CD4-positive, alpha-beta memory T cell (primary cell): Measurements from ENCODE around the gene DSE. TPM values are rescaled to one million over a fixed set of nuclear protein-coding genes. Genes with fewer than 3 reads are reported as not detected.
"Not testable (repeated sequence)": the region's sequence is repeated elsewhere in the genome, so short reads cannot be mapped to it uniquely, and the experiment has no call there.

Experiments used
- CTCF ChIA-PET: fragments of 350-600 bp; sonication (Branson Sonifier 250); formaldehyde crosslinking; loops from one replicate; lab custom pipeline; 2021; ENCODE audit warnings: inconsistent platforms; ENCODE audit not compliant: partially characterized antibody; lab: Charles Lee
- POLR2A ChIA-PET: fragments of 350-600 bp; sonication (Branson Sonifier 250); formaldehyde crosslinking; loops from one replicate; lab custom pipeline; 2021; ENCODE audit not compliant: partially characterized antibody; lab: Charles Lee
- DNase-seq, 5 donors: peaks; one replicate each; pipeline versions ENCODE4 v3.0.0 to v3.0.0-alpha.2; 2020 to 2022; ENCODE audit warnings: mixed read lengths in 1 of 5
- H3K27ac ChIP-seq: one replicate; pipeline ENCODE4 v1.7.0; 2013; ENCODE audit warnings: low read depth, low read length
- H3K27me3 ChIP-seq: 2 replicates; pipeline ENCODE4 v1.7.0; 2013; ENCODE audit warnings: mild to moderate bottlenecking, low read length, moderate library complexity; ENCODE audit not compliant: insufficient read depth
- H3K36me3 ChIP-seq: 2 replicates; pipeline ENCODE4 v1.7.0; 2013; ENCODE audit warnings: mild to moderate bottlenecking, low read length, moderate library complexity; ENCODE audit not compliant: insufficient read depth
- H3K4me1 ChIP-seq: 2 replicates; pipeline ENCODE4 v1.7.0; 2013; ENCODE audit warnings: mild to moderate bottlenecking, low read length, moderate library complexity; ENCODE audit not compliant: insufficient read depth
- H3K4me3 ChIP-seq, 2 donors: one replicate each; pipeline ENCODE4 v1.7.0; 2013; ENCODE audit warnings: low read length in 2 of 2, mild to moderate bottlenecking in 1 of 2
- H3K9me3 ChIP-seq, 2 donors: one replicate each; pipeline ENCODE4 v1.7.0; 2013; ENCODE audit warnings: low read length in 2 of 2, control low read depth in 1 of 2; ENCODE audit not compliant: control insufficient read depth in 1 of 2
- H3K27ac Mint-ChIP-seq, 7 donors: one replicate each; pipeline ENCODE4 v1.8.0; 2020 to 2021; ENCODE audit warnings: mixed read lengths in 7 of 7, mild to moderate bottlenecking in 6 of 7, inconsistent platforms in 3 of 7, moderate library complexity in 3 of 7
- H3K27me3 Mint-ChIP-seq, 2 donors: one replicate each; pipeline ENCODE4 v1.8.0; 2020 to 2021; ENCODE audit warnings: mixed read lengths in 2 of 2
- H3K36me3 Mint-ChIP-seq, 2 donors: one replicate each; pipeline ENCODE4 v1.8.0; 2020 to 2021; ENCODE audit warnings: mixed read lengths in 2 of 2, inconsistent platforms in 1 of 2, mild to moderate bottlenecking in 1 of 2
- H3K4me1 Mint-ChIP-seq, 4 donors: one replicate each; pipeline ENCODE4 v1.8.0; 2020 to 2021; ENCODE audit warnings: mixed read lengths in 4 of 4, mild to moderate bottlenecking in 1 of 4
- H3K4me3 Mint-ChIP-seq, 8 donors: one replicate each; pipeline ENCODE4 v1.8.0; 2020 to 2021; ENCODE audit warnings: mixed read lengths in 8 of 8, mild to moderate bottlenecking in 7 of 8, moderate library complexity in 6 of 8, inconsistent platforms in 3 of 8
- H3K9me3 Mint-ChIP-seq, 8 donors: one replicate each; pipeline ENCODE4 v1.8.0; 2020 to 2021; ENCODE audit warnings: mixed read lengths in 8 of 8, mild to moderate bottlenecking in 5 of 8, inconsistent platforms in 3 of 8, moderate library complexity in 1 of 8
- intact Hi-C: fragments of 100-400 bp; cut with micrococcal nuclease; formaldehyde crosslinking; loops from one replicate; pipeline ENCODE4 v1.15.1; 2023
- polyA plus RNA-seq, 2 donors: library from polyadenylated mRNA; unstranded; fragments of 300-500 nt; fragmentation: Illumina TruSeq; gene quantifications; one replicate each; pipeline ENCODE4 v1.2.3, GENCODE V29; 2021
- total RNA-seq, 2 experiments: library from RNA; stranded (reverse); gene quantifications; one replicate each; pipeline ENCODE4 v1.2.3, GENCODE V29; 2021

DSE gene
- total RNA-seq (1 to 10 TPM; 6.0 to 9.0 TPM), polyA plus RNA-seq (1 to 10 TPM; 1.9 to 5.7 TPM)

- Mint-ChIP-seq H3K4me3 (peak within 1 kb of the TSS; percentile 88 to 95 (median 92)), H3K4me1 (peaks cover 16 to 31% (median 17%) of the 10 kb centered on the region in 4 donors), H3K27me3 (peaks cover 0 to 5% of the 10 kb centered on the region in 2 donors), H3K9me3 (no peaks in the 10 kb centered on the region), H3K27ac (peak within 1 kb of the TSS; percentile 81 to 94 (median 88)), H3K36me3 (peaks cover 0 to 2% of the 10 kb centered on the region in 2 donors)
- CTCF ChIA-PET = interaction anchor here (1.1 to 1.8 kb wide), 5 partner anchors 9 to 190 kb away, joined by 4 to 8 read pairs (median 4); no protein-coding TSS in a partner anchor
- Histone ChIP-seq H3K4me1 (peaks cover 18% of the 10 kb centered on the region), H3K27ac (peak within 1 kb of the TSS; percentile 44), H3K9me3 (no peaks in the 10 kb centered on the region), H3K36me3 (no peaks in the 10 kb centered on the region), H3K27me3 (no peaks in the 10 kb centered on the region), H3K4me3 (peak within 1 kb of the TSS; percentile 43 to 47)
- DNase-seq = peak in 4 of 5 donors; percentile 52 to 67 (median 58)
- POLR2A ChIA-PET = interaction anchor here (0.9 to 2.1 kb wide), 7 partner anchors 16 to 105 kb away, joined by 3 to 12 read pairs (median 3); partner anchors contain the start of gene TSPYL1
- intact Hi-C loops = loop anchor here (1.0 to 2.0 kb wide), 3 partner anchors 22 to 201 kb away; partner anchors contain the start of genes RWDD1 and TSPYL1
These were observed at the start of gene DSE for GRCh38 chr6:116370760-116371119. Gene DSE, plus strand, starts transcription at chr6:116370947. Its CDS starts 28,304 bp downstream, at chr6:116399251.

- H3K27me3 Mint-ChIP-seq, H3K36me3 ChIP-seq, H3K9me3 Mint-ChIP-seq, H3K4me3 ChIP-seq, POLR2A ChIA-PET, H3K4me1 ChIP-seq, H3K27ac ChIP-seq, CTCF ChIA-PET, DNase-seq, H3K9me3 ChIP-seq, intact Hi-C loops, H3K36me3 Mint-ChIP-seq, H3K4me3 Mint-ChIP-seq, H3K27me3 ChIP-seq, H3K4me1 Mint-ChIP-seq: not testable (repeated sequence)
- H3K27ac Mint-ChIP-seq = peak overlapping the region in 1 of 7 donors; percentile 4
These were observed 48.8 kb upstream of the DSE start for GRCh38 chr6:116321933-116322332.

- peak overlapping the region in 1 of 7 donors; percentile 19 for H3K27ac Mint-ChIP-seq
- intact Hi-C loops = no loop called here
These were observed 46.9 kb upstream of the DSE start for GRCh38 chr6:116323863-116324262.

DNA sequence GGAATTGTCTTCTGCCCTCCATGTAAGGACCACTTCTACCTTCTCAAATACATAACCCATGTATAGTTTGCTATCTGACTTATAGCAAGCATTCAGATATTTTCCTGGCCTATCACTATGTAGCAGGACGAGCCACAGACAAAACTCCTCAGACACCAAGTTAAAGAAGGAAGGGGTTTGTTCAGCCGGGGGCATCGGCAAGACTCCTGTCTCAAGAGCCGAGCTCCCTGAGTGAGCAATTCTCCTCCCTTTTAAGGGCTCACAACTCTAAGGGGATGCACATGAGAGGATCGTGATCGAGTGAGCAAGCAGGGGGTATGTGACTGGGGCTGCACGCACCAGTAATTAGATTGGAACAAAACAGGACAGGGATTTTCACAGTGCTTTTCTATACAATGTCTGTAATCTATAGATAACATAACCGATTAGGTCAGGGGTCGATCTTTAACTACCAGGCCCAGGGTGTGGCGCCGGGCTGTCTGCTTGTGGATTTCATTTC, 45.1 kb upstream of the DSE start:
- H3K4me3 ChIP-seq, H3K9me3 Mint-ChIP-seq, H3K36me3 Mint-ChIP-seq, H3K4me1 Mint-ChIP-seq, H3K27ac Mint-ChIP-seq, DNase-seq, H3K4me1 ChIP-seq, H3K9me3 ChIP-seq, CTCF ChIA-PET, H3K27me3 ChIP-seq, H3K27ac ChIP-seq, H3K36me3 ChIP-seq, intact Hi-C loops, H3K27me3 Mint-ChIP-seq, H3K4me3 Mint-ChIP-seq, POLR2A ChIA-PET: not testable (repeated sequence)

More at GRCh38 chr6:116323863-116324262, 46.9 kb upstream of the DSE start:
- H3K27me3 Mint-ChIP-seq = no peaks in the 10 kb centered on the region
- Histone ChIP-seq H3K27me3 (no peaks in the 10 kb centered on the region), H3K36me3 (no peaks in the 10 kb centered on the region), H3K4me3 (no peak overlapping the region), H3K9me3 (no peaks in the 10 kb centered on the region), H3K4me1 (no peaks in the 10 kb centered on the region), H3K27ac (no peak overlapping the region)
- H3K9me3 Mint-ChIP-seq = no peaks in the 10 kb centered on the region
- ChIA-PET CTCF (interaction anchor here (1.0 to 1.4 kb wide), 2 partner anchors 36 to 55 kb away, joined by 3 to 4 read pairs; no protein-coding TSS in a partner anchor), POLR2A (no interaction called here)
- H3K36me3 Mint-ChIP-seq = no peaks in the 10 kb centered on the region
- no peak for DNase-seq
- H3K4me3 Mint-ChIP-seq = no peak overlapping the region
- H3K4me1 Mint-ChIP-seq = no peaks in the 10 kb centered on the region

DNA sequence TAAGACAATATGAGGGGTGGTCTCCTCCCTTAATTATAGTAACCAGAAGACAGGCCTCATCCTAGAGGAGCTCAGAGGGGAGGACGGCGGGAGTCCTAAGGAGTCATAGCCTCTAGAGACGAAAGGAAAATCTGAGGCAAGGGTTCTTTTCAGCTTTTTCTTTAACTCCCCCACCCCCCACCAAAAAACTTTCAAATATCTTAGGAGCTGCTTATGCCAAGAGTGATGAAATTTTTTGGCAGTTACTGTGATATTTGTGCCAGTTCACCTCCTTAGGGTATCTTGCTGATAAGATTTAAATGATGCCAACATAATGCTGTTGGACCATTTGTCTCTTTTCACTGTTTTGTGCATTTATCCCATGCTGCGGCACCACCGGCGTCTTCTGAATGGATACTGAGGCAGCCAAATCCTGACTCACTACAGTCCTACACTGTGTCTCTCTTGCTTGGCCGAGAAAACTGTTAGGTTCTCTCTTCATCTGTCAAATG, 44.5 kb upstream of the DSE start:
- H3K27me3 Mint-ChIP-seq = no peaks in the 10 kb centered on the region
- intact Hi-C loops = no loop called here
- H3K4me1 Mint-ChIP-seq = no peaks in the 10 kb centered on the region
- Histone ChIP-seq H3K27ac (no peak overlapping the region), H3K27me3 (no peaks in the 10 kb centered on the region), H3K4me1 (no peaks in the 10 kb centered on the region), H3K4me3 (no peak overlapping the region), H3K36me3 (no peaks in the 10 kb centered on the region), H3K9me3 (no peaks in the 10 kb centered on the region)
- DNase-seq = no peak
- H3K4me3 Mint-ChIP-seq = no peak overlapping the region
- no peaks in the 10 kb centered on the region for H3K9me3 Mint-ChIP-seq
- H3K36me3 Mint-ChIP-seq = no peaks in the 10 kb centered on the region
- ChIA-PET CTCF (no interaction called here), POLR2A (no interaction called here)
- no peak overlapping the region for H3K27ac Mint-ChIP-seq

DNA sequence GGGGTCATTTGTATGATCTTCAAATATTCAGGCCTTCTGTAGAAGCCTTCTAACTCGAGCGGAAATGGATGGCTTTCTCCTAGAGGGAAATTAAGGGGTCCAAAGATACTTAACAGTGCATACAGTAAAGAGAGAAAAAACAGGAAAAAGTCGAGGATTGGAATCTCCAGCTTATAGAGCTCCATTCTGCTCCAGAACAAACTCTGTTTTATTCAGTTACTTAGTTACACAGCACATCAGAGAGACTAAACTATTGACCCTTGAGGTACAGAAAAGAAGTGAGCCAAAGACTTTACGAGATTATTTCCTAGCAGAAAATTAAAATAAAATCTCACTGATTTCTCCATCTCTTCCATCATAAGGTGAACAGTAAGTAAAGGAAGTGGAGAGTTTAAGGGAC, 43.8 kb upstream of the DSE start:
- CTCF ChIA-PET = no interaction called here
- POLR2A ChIA-PET = no interaction called here

DNA sequence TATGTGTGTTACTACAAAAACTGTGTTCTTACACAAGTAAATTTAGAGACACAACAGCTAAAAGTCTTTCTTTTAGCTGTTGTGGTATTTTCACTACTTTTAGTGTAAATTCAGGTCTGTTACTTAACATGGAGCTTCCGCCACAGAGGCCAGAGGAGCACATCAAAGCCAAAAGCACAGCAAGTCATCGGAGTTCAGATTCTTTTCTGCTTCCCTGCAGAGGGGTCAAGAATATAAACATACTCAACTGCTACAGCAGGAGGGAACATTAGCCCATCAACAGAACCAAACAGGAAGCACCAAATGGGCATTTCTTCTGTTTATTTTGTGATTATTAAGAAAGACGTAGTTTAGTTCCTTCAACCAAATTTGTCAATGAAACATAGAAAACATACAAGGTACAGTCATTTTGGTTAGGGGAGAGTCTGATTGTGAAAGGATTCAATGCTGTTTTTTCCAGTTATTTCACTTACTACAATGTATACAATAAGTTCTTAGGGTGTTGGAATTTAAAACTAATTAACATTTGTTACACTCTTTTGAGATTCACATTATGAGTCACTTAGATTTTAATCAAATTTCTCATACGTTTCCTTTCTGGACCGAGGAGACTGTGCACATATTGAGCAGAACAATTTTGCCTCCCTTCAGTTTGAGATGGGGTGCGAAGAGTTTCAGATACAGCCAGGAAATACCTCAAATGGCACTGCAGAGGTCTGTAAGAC, 42.8 kb upstream of the DSE start:
- no peak overlapping the region for H3K27ac Mint-ChIP-seq
- Histone ChIP-seq H3K4me3 (no peak overlapping the region), H3K27ac (no peak overlapping the region), H3K27me3 (no peaks in the 10 kb centered on the region), H3K9me3 (no peaks in the 10 kb centered on the region), H3K4me1 (no peaks in the 10 kb centered on the region), H3K36me3 (no peaks in the 10 kb centered on the region)
- H3K27me3 Mint-ChIP-seq = no peaks in the 10 kb centered on the region
- H3K36me3 Mint-ChIP-seq = peaks cover 0 to under 1% of the 10 kb centered on the region in 2 donors
- POLR2A ChIA-PET = no interaction called here
- DNase-seq = no peak
- intact Hi-C loops = no loop called here
- no peaks in the 10 kb centered on the region for H3K4me1 Mint-ChIP-seq
- H3K4me3 Mint-ChIP-seq = no peak overlapping the region
- CTCF ChIA-PET = no interaction called here
- H3K9me3 Mint-ChIP-seq = peaks cover 0 to 4% (median 0%) of the 10 kb centered on the region in 8 donors

More for the DNA sequence above, 43.8 kb upstream of the DSE start:
- Mint-ChIP-seq H3K9me3 (no peaks in the 10 kb centered on the region), H3K4me3 (no peak overlapping the region), H3K27ac (no peak overlapping the region), H3K36me3 (no peaks in the 10 kb centered on the region), H3K4me1 (no peaks in the 10 kb centered on the region), H3K27me3 (no peaks in the 10 kb centered on the region)
- no peak overlapping the region for H3K27ac ChIP-seq
- intact Hi-C loops = no loop called here
- no peak overlapping the region for H3K4me3 ChIP-seq
- no peaks in the 10 kb centered on the region for H3K36me3 ChIP-seq
- H3K9me3 ChIP-seq = no peaks in the 10 kb centered on the region
- no peak for DNase-seq
- no peaks in the 10 kb centered on the region for H3K4me1 ChIP-seq
- H3K27me3 ChIP-seq = no peaks in the 10 kb centered on the region
